Fibroblast of skin of left biceps (primary cell): Measurements from ENCODE around the gene EXOC6B.

Experiments used
- DNase-seq, 2 experiments: peaks; one replicate each; pipeline ENCODE4 v3.0.0-alpha.2; 2013; ENCODE audit warnings: low read depth in 2 of 2

EXOC6B gene

GRCh38 chr2:72789241-72789640 is 36.6 kb downstream of the EXOC6B start:
- DNase-seq, result no peak

- DNase-seq, result no peak
Measured at GRCh38 chr2:72788756-72789155, 37.1 kb downstream of the EXOC6B start.

GRCh38 chr2:72785517-72785916 is 40.3 kb downstream of the EXOC6B start:
- DNase-seq, result no peak

GRCh38 chr2:72782520-72782919 is 43.3 kb downstream of the EXOC6B start:
- no peak for DNase-seq

GRCh38 chr2:72781480-72781879 is 44.4 kb downstream of the EXOC6B start:
- no peak for DNase-seq

- DNase-seq, result no peak
Measured at GRCh38 chr2:72780477-72780876, 45.4 kb downstream of the EXOC6B start.

- no peak for DNase-seq
Measured at GRCh38 chr2:72779495-72779894, 46.3 kb downstream of the EXOC6B start.

GRCh38 chr2:72778410-72778809 is 47.4 kb downstream of the EXOC6B start:
- DNase-seq, result no peak

- no peak for DNase-seq
Measured at GRCh38 chr2:72770879-72771461, 54.9 kb downstream of the EXOC6B start.

GRCh38 chr2:72765997-72766609 is 59.7 kb downstream of the EXOC6B start:
- DNase-seq, result no peak

- no peak for DNase-seq
Measured at GRCh38 chr2:72762276-72762675, 63.6 kb downstream of the EXOC6B start.

- DNase-seq, result no peak
Measured at GRCh38 chr2:72759755-72760154, 66.1 kb downstream of the EXOC6B start.

- peak in 1 of 2 experiments; percentile 10 for DNase-seq
Measured at GRCh38 chr2:72757177-72757775, 68.6 kb downstream of the EXOC6B start.

GRCh38 chr2:72755647-72756423 is 70.0 kb downstream of the EXOC6B start:
- peak; percentile 53 to 60 for DNase-seq

- DNase-seq, result no peak
Measured at GRCh38 chr2:72754628-72755320, 71.1 kb downstream of the EXOC6B start.

- DNase-seq, result no peak
Measured at GRCh38 chr2:72750977-72751639, 74.7 kb downstream of the EXOC6B start.

GRCh38 chr2:72750466-72750865 is 75.4 kb downstream of the EXOC6B start:
- DNase-seq, result no peak

GRCh38 chr2:72747344-72747743 is 78.5 kb downstream of the EXOC6B start:
- no peak for DNase-seq

GRCh38 chr2:72745679-72746368 is 80.0 kb downstream of the EXOC6B start:
- peak in 1 of 2 experiments; percentile 21 for DNase-seq

- DNase-seq, result peak in 1 of 2 experiments; percentile 6
Measured at GRCh38 chr2:72744049-72744448, 81.8 kb downstream of the EXOC6B start.

GRCh38 chr2:72743481-72743880 is 82.4 kb downstream of the EXOC6B start:
- DNase-seq, result no peak
